T-helper 1 cell treated with Interleukin-12 subunit alpha and Interleukin-12 subunit beta and Interleukin-4 antibody, amounts not matched to agents 30 μg/mL and 1 μg/mL, for 36 hours (primary cell): ENCODE results near the gene GADD45B.
A peak's percentile ranks its signal among the peaks of the same experiment; 100 is the strongest.
"Not testable (repeated sequence)": the region's sequence is repeated elsewhere in the genome, so short reads cannot be mapped to it uniquely, and the experiment has no call there.

ENCODE experiments used
- H3K27ac Mint-ChIP-seq: one replicate; pipeline ENCODE4 v1.8.0; 2021; ENCODE audit warnings: mild to moderate bottlenecking, mixed read lengths
- H3K27me3 Mint-ChIP-seq: one replicate; pipeline ENCODE4 v1.8.0; 2021; ENCODE audit warnings: low read depth, mixed read lengths
- H3K36me3 Mint-ChIP-seq: one replicate; pipeline ENCODE4 v1.8.0; 2021; ENCODE audit warnings: low read depth, mixed read lengths
- H3K4me1 Mint-ChIP-seq: one replicate; pipeline ENCODE4 v1.8.0; 2021; ENCODE audit warnings: low read depth, mixed read lengths
- H3K4me3 Mint-ChIP-seq: one replicate; pipeline ENCODE4 v1.8.0; 2021; ENCODE audit warnings: mild to moderate bottlenecking, moderate library complexity, mixed read lengths
- H3K9me3 Mint-ChIP-seq: one replicate; pipeline ENCODE4 v1.8.0; 2021; ENCODE audit warnings: mixed read lengths

The GADD45B gene

DNA sequence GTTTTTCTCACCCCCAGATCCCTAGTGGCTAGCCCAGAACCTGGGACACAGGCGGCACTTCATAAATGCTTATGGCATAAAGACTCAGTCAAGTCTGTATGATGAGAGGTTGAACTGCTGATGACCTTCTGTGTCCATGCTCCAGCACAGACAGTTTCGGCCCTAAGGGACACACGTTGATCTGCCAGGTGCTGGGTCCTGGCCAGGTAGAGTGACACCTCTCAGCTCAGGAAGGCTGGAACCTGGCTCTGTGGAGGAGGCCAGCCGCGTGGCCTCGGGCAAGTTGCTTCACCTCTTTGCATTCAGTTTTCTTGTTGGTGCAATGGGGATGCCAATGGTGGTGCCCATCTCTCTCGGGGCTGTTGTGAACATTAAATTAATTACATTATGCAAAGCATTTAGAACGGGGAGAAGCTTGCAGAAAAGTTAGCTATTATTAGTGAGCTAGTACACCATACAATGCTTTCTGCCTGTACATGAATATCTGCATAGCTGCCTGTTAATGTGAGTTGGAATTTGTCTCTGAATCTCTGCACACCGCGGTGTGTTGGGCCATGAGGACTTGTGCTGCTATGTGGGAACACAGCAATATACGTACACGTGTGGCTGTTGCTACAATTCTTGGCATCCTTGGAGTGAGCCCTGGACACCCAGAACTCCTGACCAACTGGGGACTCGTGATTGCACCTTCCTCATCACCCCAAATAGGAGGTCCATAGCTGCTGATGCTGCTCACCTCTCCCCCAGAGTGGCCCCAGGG lies 8.4 kb downstream of the GADD45B start:
- Mint-ChIP-seq H3K36me3 (peaks cover 3% of the 10 kb centered on the region), H3K27ac (no peak overlapping the region), H3K4me1 (peaks cover 10% of the 10 kb centered on the region), H3K27me3 (peaks cover 19% of the 10 kb centered on the region), H3K9me3 (peaks cover 8% of the 10 kb centered on the region), H3K4me3 (no peak overlapping the region)

DNA sequence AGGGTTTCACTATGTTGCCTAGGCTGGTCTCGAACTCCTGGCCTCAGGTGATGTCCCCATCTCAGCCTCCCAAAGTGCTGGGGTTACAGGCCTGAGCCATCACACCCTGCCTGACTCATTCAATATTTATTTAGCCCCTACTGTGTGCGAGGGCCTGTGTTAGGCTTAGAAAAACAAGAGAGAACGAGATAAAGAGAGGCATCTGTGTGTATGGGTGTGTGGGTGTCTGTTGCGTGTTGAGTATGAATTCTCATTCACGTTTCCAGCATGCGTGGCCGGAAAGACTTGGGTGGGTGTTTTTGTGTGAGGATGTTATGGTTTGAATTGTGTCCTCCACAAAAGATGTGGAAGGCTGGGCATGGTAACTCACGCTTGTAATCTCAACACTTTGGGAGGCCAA lies 9.5 kb downstream of the GADD45B start:
- Mint-ChIP-seq H3K27me3 (peaks cover 28% of the 10 kb centered on the region), H3K27ac (no peak overlapping the region), H3K9me3 (peaks cover 8% of the 10 kb centered on the region), H3K4me1 (peaks cover 8% of the 10 kb centered on the region), H3K4me3 (no peak overlapping the region), H3K36me3 (peaks cover 3% of the 10 kb centered on the region)

DNA sequence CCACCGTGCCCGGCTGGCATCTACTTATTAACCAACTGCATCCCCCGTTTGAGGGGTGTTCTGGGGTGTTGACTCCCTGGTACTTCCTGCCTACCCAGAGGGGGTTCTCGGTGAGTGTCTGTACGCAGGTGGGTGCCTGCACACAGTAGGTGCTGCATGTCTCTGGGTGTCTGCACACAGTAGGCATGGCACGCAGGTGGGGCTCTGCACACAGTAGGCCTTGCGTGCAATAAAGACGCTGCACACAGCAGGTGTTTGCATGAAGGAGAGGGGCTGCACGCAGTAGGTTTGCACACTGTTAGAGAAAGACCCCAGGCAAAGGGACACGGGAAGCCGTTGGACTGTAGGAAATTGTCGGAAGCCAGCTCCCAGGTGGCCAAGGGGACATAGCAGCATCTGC lies 11.2 kb downstream of the GADD45B start:
- Mint-ChIP-seq H3K4me1 (peaks cover 14% of the 10 kb centered on the region), H3K27me3 (peaks cover 40% of the 10 kb centered on the region), H3K9me3 (peaks cover 8% of the 10 kb centered on the region), H3K27ac (no peak overlapping the region), H3K36me3 (peaks cover 4% of the 10 kb centered on the region), H3K4me3 (no peak overlapping the region)

DNA sequence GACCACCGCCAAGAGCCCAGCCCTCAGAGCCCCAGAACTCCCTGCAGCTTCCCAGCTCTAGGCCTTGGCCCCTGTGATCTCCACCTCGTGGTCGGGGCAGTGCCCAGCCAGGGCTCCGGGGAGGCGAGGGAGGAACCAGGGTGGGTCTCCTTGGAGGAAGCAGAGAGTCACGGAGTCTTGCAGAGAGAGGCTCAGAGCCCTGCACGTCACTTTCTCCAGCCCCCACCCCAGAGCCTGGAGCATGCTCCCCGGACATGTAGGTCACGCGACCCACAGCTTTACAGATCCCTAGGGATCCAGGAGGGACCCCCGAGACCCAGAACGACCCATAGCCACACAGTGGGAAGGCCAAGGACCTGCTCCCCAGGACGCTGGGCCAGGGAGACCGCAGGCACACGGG lies 11.9 kb downstream of the GADD45B start:
- Mint-ChIP-seq H3K27me3 (peaks cover 45% of the 10 kb centered on the region), H3K4me1 (peaks cover 14% of the 10 kb centered on the region), H3K27ac (no peak overlapping the region)

DNA sequence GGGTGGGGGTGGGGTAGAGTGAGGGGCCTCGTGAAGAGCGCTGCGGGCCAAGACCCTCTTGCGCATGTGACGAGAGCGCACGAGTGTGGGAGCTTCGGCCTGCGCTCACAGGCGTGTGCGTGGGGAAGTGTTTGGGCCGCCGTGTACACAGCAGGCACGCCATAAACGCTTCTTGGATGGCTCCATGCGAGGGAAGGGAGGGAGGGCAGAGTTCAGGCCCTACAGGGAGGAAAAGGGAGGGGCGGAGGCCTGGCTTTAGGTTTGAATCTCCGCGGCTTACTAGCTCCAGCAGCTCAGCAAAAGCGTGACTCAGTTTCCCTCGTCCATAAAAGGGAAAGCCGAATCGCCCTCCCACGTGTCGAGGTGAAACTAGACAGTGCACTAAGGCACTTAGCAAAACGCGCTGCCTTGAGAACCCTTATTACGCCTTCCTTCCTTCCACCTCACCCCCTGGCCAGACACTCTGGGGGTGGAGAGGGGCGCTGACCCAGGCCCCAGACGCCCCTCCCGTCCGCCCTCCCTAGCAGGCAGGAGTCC lies 12.5 kb downstream of the GADD45B start:
- Mint-ChIP-seq H3K27ac (no peak overlapping the region), H3K27me3 (peaks cover 48% of the 10 kb centered on the region), H3K4me1 (peaks cover 14% of the 10 kb centered on the region), H3K9me3 (peaks cover 4% of the 10 kb centered on the region), H3K4me3 (no peak overlapping the region), H3K36me3 (peaks cover 1% of the 10 kb centered on the region)

More for the DNA sequence above, 11.9 kb downstream of the GADD45B start:
- no peak overlapping the region for H3K4me3 Mint-ChIP-seq
- peaks cover 1% of the 10 kb centered on the region for H3K36me3 Mint-ChIP-seq
- peaks cover 4% of the 10 kb centered on the region for H3K9me3 Mint-ChIP-seq

DNA sequence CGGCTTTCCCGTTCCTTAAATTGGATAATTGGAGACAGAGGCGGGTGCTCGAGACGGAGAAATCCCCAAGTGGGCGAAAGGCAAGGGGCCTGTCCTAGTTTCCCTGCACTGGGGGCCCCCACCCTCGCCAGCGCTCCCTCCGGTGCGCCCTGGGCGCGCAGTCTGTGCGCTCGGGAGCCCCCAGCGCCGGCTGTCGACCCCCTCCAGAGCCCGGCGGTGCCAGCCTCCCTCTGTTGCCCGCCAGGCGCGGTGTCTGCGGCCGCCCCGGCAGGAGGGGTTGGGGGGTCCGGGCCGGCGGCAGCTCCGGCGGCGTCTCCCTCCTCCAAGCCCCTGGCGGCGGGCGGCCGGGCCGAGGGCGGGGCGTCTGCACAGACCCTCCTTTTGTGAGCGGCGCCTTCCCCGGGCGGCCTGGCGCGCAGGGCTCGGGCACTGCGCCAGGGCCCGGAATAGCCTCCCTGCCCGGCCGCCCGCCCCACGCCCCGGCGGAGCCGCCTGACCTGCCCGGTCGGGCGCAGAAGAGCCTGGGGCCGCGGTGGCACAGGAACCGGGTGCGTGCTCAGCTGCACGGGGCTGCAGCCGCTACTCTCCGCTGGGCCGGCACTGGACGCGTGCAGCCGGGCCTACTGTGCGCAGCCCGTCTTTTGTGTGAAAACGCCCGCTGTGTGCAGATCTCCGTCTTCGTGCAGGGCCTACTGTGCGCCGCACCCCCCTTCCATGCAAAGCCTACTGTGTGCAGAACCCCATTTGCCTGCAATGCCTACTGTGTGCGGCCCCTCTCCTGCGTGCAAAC lies 13.2 kb downstream of the GADD45B start:
- peaks cover 54% of the 10 kb centered on the region for H3K27me3 Mint-ChIP-seq
- H3K4me1 Mint-ChIP-seq: peaks cover 14% of the 10 kb centered on the region
- no peak overlapping the region for H3K27ac Mint-ChIP-seq
- H3K4me3 Mint-ChIP-seq: peak overlapping the region; percentile 54
- H3K9me3 Mint-ChIP-seq: no peaks in the 10 kb centered on the region
- peaks cover 1% of the 10 kb centered on the region for H3K36me3 Mint-ChIP-seq

DNA sequence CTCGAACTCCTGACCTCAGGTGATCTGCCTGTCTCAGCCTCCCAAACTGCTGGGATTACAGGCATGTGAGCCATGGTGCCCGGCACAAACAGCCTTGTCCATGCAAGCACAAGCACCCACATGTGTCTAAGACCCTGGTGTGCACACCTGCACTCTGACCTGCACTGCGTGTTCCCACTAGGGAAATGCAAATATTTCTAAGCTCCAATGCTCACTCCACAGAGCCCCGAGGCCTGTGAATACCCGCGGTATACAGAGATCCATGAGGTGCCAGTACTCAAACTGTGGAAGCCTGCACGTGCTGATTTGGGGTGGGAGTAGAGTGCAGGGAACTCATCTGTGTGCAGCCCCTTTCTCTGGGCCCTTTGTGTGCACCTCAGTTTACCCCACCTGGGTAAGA lies 14.7 kb downstream of the GADD45B start:
- H3K4me1 Mint-ChIP-seq: peaks cover 17% of the 10 kb centered on the region
- peaks cover 58% of the 10 kb centered on the region for H3K27me3 Mint-ChIP-seq
- no peaks in the 10 kb centered on the region for H3K9me3 Mint-ChIP-seq
- peaks cover 1% of the 10 kb centered on the region for H3K36me3 Mint-ChIP-seq
- no peak overlapping the region for H3K4me3 Mint-ChIP-seq
- H3K27ac Mint-ChIP-seq: no peak overlapping the region

DNA sequence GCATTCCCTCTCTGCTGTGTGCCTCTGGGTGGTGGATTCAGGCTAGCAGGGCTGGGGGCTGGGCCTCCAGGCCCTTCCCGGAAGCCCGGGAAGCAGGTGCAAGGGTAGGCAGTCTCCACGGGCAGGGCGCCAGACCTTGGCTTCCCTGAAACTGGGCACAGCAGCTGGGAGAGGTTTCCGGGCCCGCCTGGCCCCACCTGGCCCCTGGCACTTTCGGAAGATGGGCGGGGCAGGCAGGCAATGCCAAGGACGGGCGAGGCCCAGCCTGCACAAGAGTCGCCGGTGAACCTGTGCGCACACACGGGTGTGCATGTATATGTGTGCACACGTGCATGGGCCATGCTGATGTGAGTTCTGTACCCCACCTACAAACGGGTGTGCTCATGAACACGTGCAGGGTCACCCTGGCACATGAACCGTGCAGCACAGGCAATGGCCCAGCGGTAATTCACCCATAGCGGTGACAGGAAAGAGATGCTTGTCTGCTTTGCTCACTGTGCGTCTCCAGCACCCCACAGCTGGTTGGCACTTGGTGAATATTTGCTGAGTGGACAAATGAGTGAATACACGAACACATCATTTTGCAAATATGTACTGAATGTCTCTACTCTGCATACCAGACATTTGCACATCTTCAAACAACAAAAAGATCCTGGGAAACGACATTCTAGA lies 15.3 kb downstream of the GADD45B start:
- Mint-ChIP-seq H3K9me3 (no peaks in the 10 kb centered on the region), H3K36me3 (peaks cover 1% of the 10 kb centered on the region), H3K27ac (no peak overlapping the region), H3K4me3 (no peak overlapping the region), H3K4me1 (peaks cover 22% of the 10 kb centered on the region), H3K27me3 (peaks cover 55% of the 10 kb centered on the region)

DNA sequence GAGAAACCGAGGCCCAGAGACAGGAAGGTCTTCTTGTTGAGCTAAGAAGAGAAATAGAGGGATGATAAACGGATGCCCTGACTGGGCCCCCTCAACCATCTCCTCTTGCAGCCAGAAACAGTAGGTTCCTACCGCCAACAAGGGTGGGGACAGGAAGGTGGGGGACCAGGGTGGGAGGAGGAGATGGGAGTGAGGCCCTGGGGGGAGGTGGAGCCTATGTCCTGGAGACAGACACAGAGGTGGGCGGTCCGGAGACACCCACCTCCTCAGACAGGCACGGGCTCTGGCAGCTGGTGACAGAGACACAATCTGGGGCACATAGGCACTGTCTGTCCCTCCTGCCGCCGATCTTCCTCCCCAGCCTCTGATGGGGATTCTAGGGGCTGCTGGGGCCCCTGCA lies 16.9 kb downstream of the GADD45B start:
- Mint-ChIP-seq H3K27me3 (peaks cover 47% of the 10 kb centered on the region), H3K4me3 (no peak overlapping the region)

DNA sequence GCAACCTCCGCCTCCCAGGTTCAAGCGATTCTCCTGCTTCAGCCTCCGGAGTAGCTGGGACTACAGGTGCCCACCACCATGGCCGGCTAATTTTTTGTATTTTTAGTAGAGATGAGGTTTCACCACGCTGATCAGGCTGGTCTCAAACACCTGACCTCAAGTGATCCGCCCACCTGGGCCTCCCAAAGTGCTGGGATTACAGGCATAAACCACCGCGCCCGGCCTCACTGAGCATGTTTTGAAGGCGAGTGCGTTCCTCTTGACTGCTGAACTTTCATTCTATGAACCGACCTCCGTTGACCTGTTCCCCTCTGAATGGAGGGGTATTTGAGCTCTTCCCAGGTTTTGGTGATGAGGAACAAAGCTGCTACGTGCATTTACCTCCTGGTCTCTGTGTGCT lies 17.5 kb downstream of the GADD45B start:
- H3K27me3 Mint-ChIP-seq: peaks cover 44% of the 10 kb centered on the region
- not testable (repeated sequence) for H3K27ac Mint-ChIP-seq, H3K36me3 Mint-ChIP-seq, H3K4me3 Mint-ChIP-seq, H3K9me3 Mint-ChIP-seq
- H3K4me1 Mint-ChIP-seq: peaks cover 24% of the 10 kb centered on the region

More for the DNA sequence above, 16.9 kb downstream of the GADD45B start:
- Mint-ChIP-seq H3K27ac (no peak overlapping the region), H3K36me3 (peaks cover 1% of the 10 kb centered on the region), H3K9me3 (no peaks in the 10 kb centered on the region), H3K4me1 (peaks cover 24% of the 10 kb centered on the region)

DNA sequence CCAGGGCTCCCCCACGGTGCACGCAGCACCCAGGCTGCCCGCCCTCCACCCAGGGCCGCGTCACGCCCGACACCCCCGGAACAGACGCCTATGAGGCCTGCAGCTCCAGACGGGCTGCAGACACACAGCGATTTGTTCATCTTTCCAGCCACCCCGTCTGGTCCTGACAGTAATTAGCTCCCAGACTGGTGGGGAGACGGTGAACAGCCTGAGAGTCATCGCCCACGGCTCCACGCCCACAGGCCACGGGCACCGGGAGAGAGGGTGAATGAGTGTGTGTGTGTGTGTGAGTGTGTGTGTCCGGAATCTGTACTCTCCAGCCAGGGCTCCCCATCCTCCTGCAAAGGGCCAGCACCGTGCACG lies 18.1 kb downstream of the GADD45B start:
- peaks cover 40% of the 10 kb centered on the region for H3K27me3 Mint-ChIP-seq
- H3K4me3 Mint-ChIP-seq: peak overlapping the region; percentile 51
- H3K4me1 Mint-ChIP-seq: peaks cover 22% of the 10 kb centered on the region
- no peak overlapping the region for H3K27ac Mint-ChIP-seq
- H3K36me3 Mint-ChIP-seq: peaks cover 1% of the 10 kb centered on the region
- no peaks in the 10 kb centered on the region for H3K9me3 Mint-ChIP-seq

DNA sequence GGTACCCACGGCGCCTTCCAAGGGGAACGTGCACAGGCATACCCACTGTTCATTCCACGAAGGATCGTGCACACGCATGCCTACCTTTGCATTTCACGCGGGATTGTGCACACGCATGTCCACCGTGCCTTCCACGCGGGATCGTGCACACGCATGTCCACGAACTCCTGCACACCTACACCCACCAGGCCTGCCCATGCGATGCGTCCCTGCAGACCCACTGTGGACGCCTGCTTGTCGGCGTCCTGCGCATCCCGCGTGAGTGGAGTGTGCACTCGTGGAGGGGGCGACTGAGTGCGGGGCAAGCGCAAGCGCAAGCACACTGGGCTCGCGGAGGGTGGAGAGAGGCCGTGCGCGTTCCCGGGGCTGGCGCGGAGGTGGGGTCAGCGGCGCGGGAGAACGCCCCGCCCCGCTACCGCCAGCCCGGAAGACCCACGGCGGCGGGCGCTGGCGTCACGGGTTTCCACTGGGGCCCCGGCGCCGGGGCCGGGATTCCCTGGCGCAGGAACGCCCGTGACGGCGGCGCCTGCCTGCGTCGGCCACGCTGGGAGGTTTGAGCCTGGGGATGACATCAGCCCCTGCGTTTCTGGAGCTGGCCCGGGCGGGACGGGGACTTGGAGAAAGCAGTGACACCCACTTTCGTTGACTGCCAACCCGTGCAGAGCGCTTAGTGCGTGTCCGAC lies 18.7 kb downstream of the GADD45B start:
- Mint-ChIP-seq H3K4me3 (peak overlapping the region; percentile 72), H3K36me3 (peaks cover 1% of the 10 kb centered on the region), H3K27ac (no peak overlapping the region), H3K27me3 (peaks cover 37% of the 10 kb centered on the region), H3K4me1 (peaks cover 22% of the 10 kb centered on the region), H3K9me3 (no peaks in the 10 kb centered on the region)

DNA sequence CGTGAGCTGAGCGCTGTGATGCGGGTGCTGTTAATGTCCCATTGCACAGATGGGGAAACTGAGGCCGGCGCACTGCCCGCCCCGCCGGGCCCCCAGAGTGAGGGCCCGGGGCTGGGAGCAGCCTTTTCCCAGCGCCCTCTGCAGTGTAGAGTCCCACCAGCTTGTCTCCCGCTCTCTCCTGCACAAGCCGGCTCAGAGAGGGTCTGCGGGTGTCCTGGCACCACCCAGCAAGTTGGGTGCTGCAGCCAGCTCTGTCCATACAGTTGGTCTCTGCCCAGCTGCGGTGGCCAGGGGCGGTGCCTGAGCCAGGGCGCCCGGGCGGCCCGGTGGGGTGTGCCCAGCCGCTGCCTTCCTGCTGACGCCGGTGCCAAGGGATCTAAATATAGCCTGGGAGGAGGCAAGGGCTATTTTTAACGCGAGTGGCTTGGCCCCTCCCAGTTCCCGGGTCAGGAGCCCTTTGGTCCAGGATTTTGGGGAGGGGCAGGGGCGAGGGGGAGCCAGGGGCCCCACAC lies 19.3 kb downstream of the GADD45B start:
- Mint-ChIP-seq H3K36me3 (peaks cover 1% of the 10 kb centered on the region), H3K27me3 (peaks cover 31% of the 10 kb centered on the region), H3K4me3 (no peak overlapping the region), H3K4me1 (peaks cover 19% of the 10 kb centered on the region), H3K9me3 (no peaks in the 10 kb centered on the region), H3K27ac (no peak overlapping the region)
